K562 (cell line): ENCODE measurements around the gene OR2V2. TPM values are rescaled to one million over a fixed set of nuclear protein-coding genes. Genes with fewer than 3 reads are reported as not detected.

ENCODE experiments used
- GTF2A2 ChIP-seq: IDR thresholded peaks from 2 replicates; pipeline ENCODE4 v1.6.1; 2016; ENCODE audit warnings: mild to moderate bottlenecking, missing genetic modification characterization, missing compliant biosample characterization
- HMBOX1 ChIP-seq: sonication (generic); IDR thresholded peaks from 2 replicates; pipeline ENCODE4 v1.6.1; 2016
- KAT7 ChIP-seq: sonication (generic); formaldehyde crosslinking; IDR thresholded peaks from 2 replicates; pipeline ENCODE4 v1.8.0; 2022; ENCODE audit warnings: missing genetic modification reagents, mild to moderate bottlenecking, borderline replicate concordance
- LCOR ChIP-seq: sonication (generic); formaldehyde crosslinking; IDR thresholded peaks from 2 replicates; pipeline ENCODE4 v1.8.0; 2022; ENCODE audit warnings: mild to moderate bottlenecking, missing genetic modification reagents
- NFXL1 ChIP-seq: fragments of 450-650 bp; formaldehyde crosslinking; IDR thresholded peaks from 2 replicates; pipeline ENCODE4 v1.4.0; 2021; ENCODE audit warnings: mild to moderate bottlenecking
- SRF ChIP-seq, 2 experiments: fragments of 250-450, 450-650 bp in 1 of 2; sonication (Bioruptor Pico) in 1 of 2; sonication (generic) in 1 of 2; formaldehyde crosslinking; IDR thresholded peaks; 2 replicates each; pipeline versions ENCODE4 v1.5.0 to v1.5.1; 2020 to 2022; ENCODE audit warnings: mild to moderate bottlenecking in 1 of 2, missing genetic modification reagents in 1 of 2
- TRIM24 ChIP-seq, 2 experiments: fragments of 450-650 bp; IDR thresholded peaks; 2 replicates each; pipeline ENCODE4 v1.6.1; 2016
- ZNF121 ChIP-seq: sonication (generic); formaldehyde crosslinking; conservative IDR thresholded peaks from 2 replicates; pipeline ENCODE4 v1.8.0; 2022; ENCODE audit warnings: missing genetic modification reagents
- polyA plus RNA-seq, 8 experiments: library from polyadenylated mRNA; depleted of rRNA in 4 of 8; stranded (reverse) in 5 of 8; unstranded in 3 of 8; fragments of >200 nt; fragmentation: Nextera tagmentation in 2 of 8; fragmentation: Illumina TruSeq in 1 of 8; extraction: Ambion mirVana in 2 of 8; extraction: Trizol in 1 of 8; gene quantifications; 2 replicates each; pipeline versions ENCODE4 v1.2.1 to v1.2.3, GENCODE V29; 2011 to 2014; ENCODE audit warnings: inconsistent platforms in 1 of 8, missing spikeins in 1 of 8
- total RNA-seq, 7 experiments: library from RNA; depleted of rRNA in 6 of 7; stranded (reverse); fragments of >200 nt in 6 of 7; fragmentation: Illumina TruSeq in 2 of 7; extraction: Trizol in 2 of 7; gene quantifications; 2 replicates each; pipeline versions ENCODE4 v1.2.1 to v1.2.3, GENCODE V29; 2011 to 2021; ENCODE audit warnings: low replicate concordance in 1 of 7
- TF ChIP-seq, protein P1 (sequence below), 3 experiments: IDR thresholded peaks in 2 of 3; conservative IDR thresholded peaks in 1 of 3; 2 replicates each; pipeline ENCODE4 v1.5.1; 2011 to 2012; ENCODE audit warnings: low read length in 3 of 3, mild to moderate bottlenecking in 3 of 3, control low read depth in 2 of 3, improper control_type of control experiment in 1 of 3, inconsistent platforms in 1 of 3, low read depth in 1 of 3, mixed read lengths in 1 of 3, moderate library complexity in 1 of 3; ENCODE audit not compliant: insufficient read depth in 2 of 3
- TF ChIP-seq, protein P2 (sequence below): fragments of 250-450 bp; sonication (Bioruptor Pico); IDR thresholded peaks from 2 replicates; pipeline ENCODE4 v1.8.0; 2021; ENCODE audit warnings: moderate library complexity, mild to moderate bottlenecking, inconsistent platforms

The OR2V2 gene
- total and polyA plus RNA-seq, 9 of the 15 experiments (the other 6 are each of a cell fraction or from before 2014, with no cell fraction given), result 0.01 TPM; not detected in 8

- TF ChIP-seq SRF (CRISPR knock-in tag; IDR thresholded peaks at IDR 0.05), result peak in 1 of 2 experiments; percentile 40; a peak in 2 of 4 replicates
- TF ChIP-seq NFXL1, result no peak
- TF ChIP-seq, protein P1, sequence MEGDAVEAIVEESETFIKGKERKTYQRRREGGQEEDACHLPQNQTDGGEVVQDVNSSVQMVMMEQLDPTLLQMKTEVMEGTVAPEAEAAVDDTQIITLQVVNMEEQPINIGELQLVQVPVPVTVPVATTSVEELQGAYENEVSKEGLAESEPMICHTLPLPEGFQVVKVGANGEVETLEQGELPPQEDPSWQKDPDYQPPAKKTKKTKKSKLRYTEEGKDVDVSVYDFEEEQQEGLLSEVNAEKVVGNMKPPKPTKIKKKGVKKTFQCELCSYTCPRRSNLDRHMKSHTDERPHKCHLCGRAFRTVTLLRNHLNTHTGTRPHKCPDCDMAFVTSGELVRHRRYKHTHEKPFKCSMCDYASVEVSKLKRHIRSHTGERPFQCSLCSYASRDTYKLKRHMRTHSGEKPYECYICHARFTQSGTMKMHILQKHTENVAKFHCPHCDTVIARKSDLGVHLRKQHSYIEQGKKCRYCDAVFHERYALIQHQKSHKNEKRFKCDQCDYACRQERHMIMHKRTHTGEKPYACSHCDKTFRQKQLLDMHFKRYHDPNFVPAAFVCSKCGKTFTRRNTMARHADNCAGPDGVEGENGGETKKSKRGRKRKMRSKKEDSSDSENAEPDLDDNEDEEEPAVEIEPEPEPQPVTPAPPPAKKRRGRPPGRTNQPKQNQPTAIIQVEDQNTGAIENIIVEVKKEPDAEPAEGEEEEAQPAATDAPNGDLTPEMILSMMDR (IDR thresholded peaks at IDR 0.05 in 2 of 3, conservative IDR thresholded peaks at IDR 0.05 in 1 of 3; ENCODE audit: insufficient read depth in 2 of 3, low read depth in 1 of 3, low read length in 3 of 3), result peak; percentile 38 to 46 (median 40); a peak in 4 of 6 replicates
- 0 out of 2 replicates have a peak, but pooled peaks have one; percentile 26 for TF ChIP-seq GTF2A2
- TF ChIP-seq KAT7 (CRISPR knock-in tag), result no peak
- TF ChIP-seq ZNF121 (CRISPR knock-in tag), result 0 out of 2 replicates have a peak, but pooled peaks have one; percentile 7
- peak; percentile 90 for TF ChIP-seq HMBOX1
- TF ChIP-seq LCOR (CRISPR knock-in tag), result peak; percentile 59; the same call in 1 of the 2 replicates
- 0 out of 4 replicates have a peak, but pooled peaks of 1 of the 2 experiments have one; percentile 41 for TF ChIP-seq TRIM24 (IDR thresholded peaks at IDR 0.05)
- TF ChIP-seq, protein P2, sequence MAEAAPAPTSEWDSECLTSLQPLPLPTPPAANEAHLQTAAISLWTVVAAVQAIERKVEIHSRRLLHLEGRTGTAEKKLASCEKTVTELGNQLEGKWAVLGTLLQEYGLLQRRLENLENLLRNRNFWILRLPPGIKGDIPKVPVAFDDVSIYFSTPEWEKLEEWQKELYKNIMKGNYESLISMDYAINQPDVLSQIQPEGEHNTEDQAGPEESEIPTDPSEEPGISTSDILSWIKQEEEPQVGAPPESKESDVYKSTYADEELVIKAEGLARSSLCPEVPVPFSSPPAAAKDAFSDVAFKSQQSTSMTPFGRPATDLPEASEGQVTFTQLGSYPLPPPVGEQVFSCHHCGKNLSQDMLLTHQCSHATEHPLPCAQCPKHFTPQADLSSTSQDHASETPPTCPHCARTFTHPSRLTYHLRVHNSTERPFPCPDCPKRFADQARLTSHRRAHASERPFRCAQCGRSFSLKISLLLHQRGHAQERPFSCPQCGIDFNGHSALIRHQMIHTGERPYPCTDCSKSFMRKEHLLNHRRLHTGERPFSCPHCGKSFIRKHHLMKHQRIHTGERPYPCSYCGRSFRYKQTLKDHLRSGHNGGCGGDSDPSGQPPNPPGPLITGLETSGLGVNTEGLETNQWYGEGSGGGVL (CRISPR knock-in tag), result no peak
These were observed 40.3 kb downstream of the OR2V2 start (continued) for GRCh38 chr5:181187500-181188213.
